ENCODE data around the gene AREL1. TPM values are rescaled to one million over a fixed set of nuclear protein-coding genes. Genes with fewer than 3 reads are reported as not detected.

Gene AREL1
- total RNA-seq, 1 experiment from 2014 or later = 27.7 TPM

GRCh38 chr14:74628418-74628817 is 84.5 kb downstream of the AREL1 start:
- H3K36me3 Mint-ChIP-seq (ENCODE audit: insufficient read depth, unreplicated experiment) = peaks cover 7% of the 10 kb centered on the region
- no peak overlapping the region for H3K27ac Mint-ChIP-seq (ENCODE audit: low read depth, unreplicated experiment)
- ChIA-PET CTCF (interaction anchor here (0.6 to 1.2 kb wide), 4 partner anchors 8 to 128 kb away, joined by 3 to 7 read pairs (median 4); no protein-coding TSS in a partner anchor), POLR2A (interaction anchor here (0.6 kb wide), 2 partner anchors 9 to 878 kb away, joined by 3 read pairs; no protein-coding TSS in a partner anchor)
- intact Hi-C loops (cut with micrococcal nuclease) = no loop called here
- no peak overlapping the region for H3K4me3 Mint-ChIP-seq (ENCODE audit: unreplicated experiment)
- no peak for TF ChIP-seq CTCF (IDR thresholded peaks at IDR 0.05; ENCODE audit: unreplicated experiment)
- DNase-seq (ENCODE audit: unreplicated experiment) = no peak
- no peaks in the 10 kb centered on the region for H3K27me3 Mint-ChIP-seq (ENCODE audit: insufficient read depth, unreplicated experiment)
- H3K9me3 Mint-ChIP-seq (ENCODE audit: unreplicated experiment) = no peaks in the 10 kb centered on the region
- H3K4me1 Mint-ChIP-seq (ENCODE audit: insufficient read depth, unreplicated experiment) = no peaks in the 10 kb centered on the region
- BruUV-seq (replicated peaks) = no TSS peak

DNA sequence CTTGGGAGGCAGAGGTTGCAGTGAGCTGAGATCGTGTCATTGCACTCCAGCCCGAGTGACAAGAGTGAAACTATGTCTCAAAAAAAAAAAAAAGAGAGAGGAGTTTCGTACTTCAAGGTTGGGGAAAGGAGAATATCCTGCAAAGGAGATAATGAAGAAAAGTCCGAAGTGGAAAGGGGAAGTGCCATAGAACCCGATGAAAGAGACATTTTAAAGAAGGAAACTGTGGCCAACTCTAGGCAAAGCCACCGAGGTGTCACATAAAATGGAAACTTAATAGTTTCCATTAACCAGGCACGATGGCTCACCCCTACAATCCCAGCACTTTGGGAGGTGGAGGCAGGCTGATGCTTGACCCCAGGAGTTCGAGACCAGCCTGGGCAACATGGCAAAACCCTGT is 85.8 kb downstream of the AREL1 start:
- H3K27ac Mint-ChIP-seq (ENCODE audit: low read depth, unreplicated experiment) = no peak overlapping the region
- H3K4me1 Mint-ChIP-seq (ENCODE audit: insufficient read depth, unreplicated experiment) = peaks cover 5% of the 10 kb centered on the region
- TF ChIP-seq CTCF (IDR thresholded peaks at IDR 0.05; ENCODE audit: unreplicated experiment) = no peak
- BruUV-seq (replicated peaks) = no TSS peak
- CTCF ChIA-PET = interaction anchor here (0.6 to 1.2 kb wide), 6 partner anchors 10 to 984 kb away, joined by 3 to 7 read pairs (median 3); partner anchors contain the start of gene LTBP2
- no peak overlapping the region for H3K4me3 Mint-ChIP-seq (ENCODE audit: unreplicated experiment)
- POLR2A ChIA-PET = interaction anchor here (1.2 kb wide), 1 partner anchor 15 kb away, joined by 3 read pairs; no protein-coding TSS in a partner anchor
- no peaks in the 10 kb centered on the region for H3K9me3 Mint-ChIP-seq (ENCODE audit: unreplicated experiment)
- DNase-seq (ENCODE audit: unreplicated experiment) = no peak
- intact Hi-C loops (cut with micrococcal nuclease) = no loop called here
- no peaks in the 10 kb centered on the region for H3K27me3 Mint-ChIP-seq (ENCODE audit: insufficient read depth, unreplicated experiment)
- H3K36me3 Mint-ChIP-seq (ENCODE audit: insufficient read depth, unreplicated experiment) = peaks cover 7% of the 10 kb centered on the region

DNA sequence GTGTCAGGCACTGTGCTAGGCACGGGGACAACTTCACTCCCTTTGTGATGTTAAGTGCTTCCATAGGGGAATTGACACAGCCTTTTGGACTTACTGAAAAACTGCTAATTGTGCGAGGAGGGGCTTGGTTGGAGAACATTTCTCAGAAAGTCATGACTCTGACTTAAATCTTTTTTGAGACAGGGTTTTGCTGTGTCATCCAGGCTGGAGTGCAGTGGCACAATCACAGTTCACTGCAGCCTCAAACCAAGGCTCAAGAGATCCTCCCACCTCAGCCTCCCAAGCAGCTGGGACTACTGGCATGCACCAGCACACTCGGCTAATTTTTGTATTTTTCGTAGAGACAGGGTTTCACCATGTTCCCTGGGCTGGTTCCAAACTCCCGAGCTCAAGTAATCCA is 90.6 kb downstream of the AREL1 start:
- no TSS peak for BruUV-seq (replicated peaks)
- Mint-ChIP-seq H3K27ac (ENCODE audit: low read depth, unreplicated experiment) (no peak overlapping the region), H3K4me1 (ENCODE audit: insufficient read depth, unreplicated experiment) (peaks cover 40% of the 10 kb centered on the region), H3K4me3 (ENCODE audit: unreplicated experiment) (no peak overlapping the region), H3K27me3 (ENCODE audit: insufficient read depth, unreplicated experiment) (no peaks in the 10 kb centered on the region), H3K36me3 (ENCODE audit: insufficient read depth, unreplicated experiment) (no peaks in the 10 kb centered on the region), H3K9me3 (ENCODE audit: unreplicated experiment) (no peaks in the 10 kb centered on the region)
- intact Hi-C loops (cut with micrococcal nuclease) = loop anchor here (5.0 kb wide), 1 partner anchor 35 kb away; no protein-coding TSS in a partner anchor
- ChIA-PET CTCF (interaction anchor here (0.6 kb wide), 1 partner anchor 14 kb away, joined by 3 read pairs; no protein-coding TSS in a partner anchor), POLR2A (interaction anchor here (1.7 kb wide), 1 partner anchor 16 kb away, joined by 8 read pairs; no protein-coding TSS in a partner anchor)
- no peak for TF ChIP-seq CTCF (IDR thresholded peaks at IDR 0.05; ENCODE audit: unreplicated experiment)
- no peak for DNase-seq (ENCODE audit: unreplicated experiment)

DNA sequence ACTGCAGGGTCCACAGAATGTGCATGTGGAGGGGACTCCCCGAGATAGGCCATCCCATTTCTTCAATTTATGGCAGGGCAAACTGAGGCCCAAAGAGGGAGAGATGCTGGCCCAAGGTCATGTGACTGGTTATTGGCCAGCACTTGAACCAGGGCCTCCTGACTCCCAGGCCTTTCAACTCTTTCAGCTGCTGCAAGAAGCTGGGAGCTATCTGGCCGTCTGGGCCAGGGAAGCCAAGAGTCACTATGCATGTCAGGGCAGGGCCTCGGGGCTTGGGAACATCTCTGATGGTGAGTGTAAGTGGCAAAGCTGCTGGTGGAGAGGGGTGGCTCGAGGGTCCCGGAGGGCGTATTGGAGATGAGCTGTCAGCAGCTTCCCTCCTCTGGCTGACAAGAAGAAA is 91.3 kb downstream of the AREL1 start:
- H3K36me3 Mint-ChIP-seq (ENCODE audit: insufficient read depth, unreplicated experiment) = no peaks in the 10 kb centered on the region
- H3K9me3 Mint-ChIP-seq (ENCODE audit: unreplicated experiment) = no peaks in the 10 kb centered on the region
- no peak overlapping the region for H3K4me3 Mint-ChIP-seq (ENCODE audit: unreplicated experiment)
- peaks cover 43% of the 10 kb centered on the region for H3K4me1 Mint-ChIP-seq (ENCODE audit: insufficient read depth, unreplicated experiment)
- no peak for DNase-seq (ENCODE audit: unreplicated experiment)
- CTCF ChIA-PET = interaction anchor here (0.6 to 1.0 kb wide), 2 partner anchors 10 to 49 kb away, joined by 3 to 5 read pairs; no protein-coding TSS in a partner anchor
- POLR2A ChIA-PET = interaction anchor here (0.8 to 2.0 kb wide), 3 partner anchors 17 to 34 kb away, joined by 3 to 8 read pairs (median 4); no protein-coding TSS in a partner anchor
- intact Hi-C loops (cut with micrococcal nuclease) = loop anchor here (5.0 kb wide), 1 partner anchor 36 kb away; no protein-coding TSS in a partner anchor
- TF ChIP-seq CTCF (IDR thresholded peaks at IDR 0.05; ENCODE audit: unreplicated experiment) = no peak
- BruUV-seq (replicated peaks) = no TSS peak
- no peaks in the 10 kb centered on the region for H3K27me3 Mint-ChIP-seq (ENCODE audit: insufficient read depth, unreplicated experiment)
- no peak overlapping the region for H3K27ac Mint-ChIP-seq (ENCODE audit: low read depth, unreplicated experiment)

Measured in MCF 10A (cell line).